ENCODE data around the gene NGB. TPM values are rescaled to one million over a fixed set of nuclear protein-coding genes. Genes with fewer than 3 reads are reported as not detected.

NGB gene
- total RNA-seq, 1 donor from 2014 or later, result not detected

DNA sequence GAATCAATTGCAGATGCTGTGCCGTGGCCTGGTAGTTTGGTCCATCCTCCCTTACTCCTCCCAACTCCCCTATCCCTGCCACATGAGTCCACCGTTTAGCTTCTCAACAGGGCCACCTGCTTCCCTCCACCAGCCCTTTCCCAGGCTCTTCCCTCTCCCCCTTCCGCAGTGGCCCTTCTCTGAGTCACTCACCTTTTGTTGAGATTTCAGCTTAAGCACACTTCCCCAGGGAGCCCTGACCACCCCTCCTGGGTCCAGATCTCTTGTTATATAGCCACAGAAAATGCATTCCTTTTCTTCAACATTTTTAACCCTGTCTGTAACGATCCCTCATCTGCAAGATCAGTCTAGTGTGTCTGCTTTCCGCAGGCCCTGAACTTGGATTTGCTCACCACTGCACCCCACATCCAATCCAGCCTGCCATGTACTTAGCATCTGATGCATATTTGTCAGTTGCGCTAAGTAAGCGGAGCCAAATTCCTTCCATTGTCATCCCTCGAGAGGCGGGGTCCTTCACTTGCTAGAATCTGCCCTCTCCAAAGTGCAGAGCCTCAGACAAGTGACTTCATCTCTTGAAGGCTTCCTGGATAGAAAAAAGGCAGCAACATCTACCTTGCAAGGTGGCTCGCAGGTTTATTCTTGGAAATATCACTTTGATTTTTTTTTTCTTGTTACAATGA lies 48.3 kb downstream of the NGB start:
- H3K27ac ChIP-seq, result no peak overlapping the region
- no peak for TF ChIP-seq CTCF (IDR thresholded peaks at IDR 0.05)
- peaks cover 7% of the 10 kb centered on the region for H3K27me3 ChIP-seq (ENCODE audit: low read depth)
- H3K36me3 ChIP-seq, result no peaks in the 10 kb centered on the region
- DNase-seq (no peak), ATAC-seq (no peak)
- intact Hi-C loops (cut with DNase I), result no loop called here
- H3K4me3 ChIP-seq, result no peak overlapping the region
- no peaks in the 10 kb centered on the region for H3K9me3 ChIP-seq
- no peaks in the 10 kb centered on the region for H3K4me1 ChIP-seq

GRCh38 chr14:77221241-77221871 lies 49.6 kb downstream of the NGB start:
- Histone ChIP-seq H3K4me1 (no peaks in the 10 kb centered on the region), H3K4me3 (no peak overlapping the region), H3K36me3 (no peaks in the 10 kb centered on the region), H3K9me3 (no peaks in the 10 kb centered on the region), H3K27ac (no peak overlapping the region), H3K27me3 (ENCODE audit: low read depth) (peaks cover 7% of the 10 kb centered on the region)
- intact Hi-C loops (cut with DNase I), result no loop called here
- DNase-seq (no peak), ATAC-seq (no peak)
- TF ChIP-seq CTCF (IDR thresholded peaks at IDR 0.05), result no peak

DNA sequence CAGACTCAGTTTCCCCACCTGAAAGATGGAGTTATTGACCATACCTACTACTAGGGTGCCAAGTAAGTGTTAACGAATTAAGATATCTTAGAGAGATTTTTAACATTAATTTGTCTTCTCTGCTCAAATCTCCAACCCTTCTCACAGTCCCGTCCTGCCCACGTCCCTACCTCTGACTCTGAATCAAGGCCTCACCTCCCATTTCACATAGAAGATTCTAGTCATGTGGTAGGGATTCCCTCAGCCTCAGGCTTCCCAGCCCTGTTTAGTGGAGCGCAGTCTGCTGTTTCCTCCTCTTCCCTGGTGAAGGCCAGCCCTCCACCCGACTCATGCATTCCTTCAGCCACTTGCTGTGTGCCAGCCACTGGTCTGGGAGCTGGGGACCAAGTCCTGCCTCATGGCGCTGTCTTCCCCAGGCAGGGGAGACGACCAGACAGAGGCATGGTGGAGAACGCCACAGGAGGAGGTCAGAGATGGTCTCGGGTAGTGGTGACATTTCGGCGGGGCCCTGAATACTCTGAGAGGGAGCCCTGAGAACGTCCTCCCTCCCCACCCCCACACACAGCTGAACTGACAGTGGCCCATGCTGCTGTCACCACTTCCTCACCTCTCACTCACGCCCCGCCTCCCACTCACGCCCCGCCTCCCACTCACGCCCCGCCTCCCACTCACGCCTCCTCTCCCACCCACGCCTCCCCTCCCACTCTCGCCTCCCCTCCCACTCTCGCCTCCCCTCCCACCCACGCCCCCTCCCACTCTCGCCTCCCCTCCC lies 50.6 kb downstream of the NGB start:
- Histone ChIP-seq H3K4me3 (no peak overlapping the region), H3K9me3 (no peaks in the 10 kb centered on the region), H3K27ac (no peak overlapping the region), H3K4me1 (no peaks in the 10 kb centered on the region), H3K36me3 (no peaks in the 10 kb centered on the region), H3K27me3 (ENCODE audit: low read depth) (peaks cover 7% of the 10 kb centered on the region)
- intact Hi-C loops (cut with DNase I), result no loop called here
- DNase-seq (no peak), ATAC-seq (no peak)
- TF ChIP-seq CTCF (IDR thresholded peaks at IDR 0.05), result no peak

DNA sequence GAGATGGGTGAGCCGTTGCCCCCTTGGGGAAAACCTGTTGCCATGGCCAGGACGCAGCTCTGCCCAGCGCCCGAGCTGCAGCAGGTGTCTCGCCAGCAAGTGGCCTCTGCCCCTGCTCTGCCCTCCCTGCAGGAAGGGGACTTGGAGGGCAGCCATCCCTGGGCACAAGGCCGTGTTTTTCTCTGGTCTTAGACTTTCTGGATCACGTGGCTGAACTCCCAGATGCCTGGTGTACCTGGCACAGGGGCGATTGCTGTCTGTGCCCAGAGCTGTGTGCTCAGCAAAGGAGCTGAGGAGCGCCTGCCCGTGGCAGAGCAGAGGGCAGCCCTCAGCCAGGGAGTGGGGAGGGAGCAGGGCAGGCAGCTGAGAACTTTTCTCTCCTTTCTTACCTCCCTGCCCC lies 51.4 kb downstream of the NGB start:
- ATAC-seq, result no peak
- H3K36me3 ChIP-seq, result no peaks in the 10 kb centered on the region
- H3K4me1 ChIP-seq, result no peaks in the 10 kb centered on the region
- TF ChIP-seq CTCF (IDR thresholded peaks at IDR 0.05), result no peak
- H3K27me3 ChIP-seq (ENCODE audit: low read depth), result peaks cover 7% of the 10 kb centered on the region
- no peak overlapping the region for H3K4me3 ChIP-seq
- intact Hi-C loops (cut with DNase I), result no loop called here
- no peak for DNase-seq
- H3K9me3 ChIP-seq, result no peaks in the 10 kb centered on the region
- H3K27ac ChIP-seq, result no peak overlapping the region

DNA sequence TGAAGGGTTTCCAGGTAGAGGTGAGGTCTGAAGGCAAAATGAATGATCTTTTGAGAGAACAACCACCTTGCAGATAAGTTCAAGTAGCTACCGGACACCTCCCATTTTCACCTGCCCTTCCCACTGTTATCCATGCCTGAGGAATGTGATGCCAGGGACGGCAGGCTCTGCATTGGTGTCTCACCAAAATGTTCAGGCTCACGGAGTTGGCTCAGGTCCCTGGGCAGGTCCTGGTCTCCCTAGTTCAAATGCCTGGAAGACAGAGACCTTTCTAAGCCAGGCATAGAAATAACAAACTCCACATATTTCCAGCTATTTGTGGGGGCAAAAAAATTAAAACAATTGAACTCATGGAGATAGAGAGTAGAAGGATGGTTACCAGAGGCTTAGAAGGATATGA lies 53.5 kb downstream of the NGB start:
- no peak overlapping the region for H3K27ac ChIP-seq
- DNase-seq, result no peak
- H3K4me3 ChIP-seq, result no peak overlapping the region
- intact Hi-C loops (cut with DNase I), result no loop called here
- no peaks in the 10 kb centered on the region for H3K36me3 ChIP-seq
- TF ChIP-seq CTCF (IDR thresholded peaks at IDR 0.05), result no peak
- no peaks in the 10 kb centered on the region for H3K9me3 ChIP-seq
- ATAC-seq, result no peak
- H3K4me1 ChIP-seq, result no peaks in the 10 kb centered on the region
- peaks cover 7% of the 10 kb centered on the region for H3K27me3 ChIP-seq (ENCODE audit: low read depth)

Small RNA genes within 50 kb of the gene (microRNA-seq; reads per million reads assigned to microRNA genes)
- not detected for gene MIR1260A (ENCODE audit: borderline number of aligned reads)

Other genes with a start within 250 kb of the NGB start
- 44.3 TPM for gene IRF2BPL, start 242.5 kb downstream of the NGB start, total RNA-seq
- gene CIPC, start 172.9 kb downstream of the NGB start, total RNA-seq, result 28.4 TPM
- not detected for gene ZDHHC22, start 129.4 kb downstream of the NGB start, total RNA-seq
- gene TMEM63C, start 89.4 kb downstream of the NGB start, total RNA-seq, result 0.27 TPM
- 23.5 TPM for gene POMT2, start 49.7 kb upstream of the NGB start, total RNA-seq
- 12.5 TPM for gene GSTZ1, start 49.8 kb upstream of the NGB start, total RNA-seq
- gene TMED8, start 105.9 kb upstream of the NGB start, total RNA-seq, result 12.1 TPM
- gene SAMD15, start 106.2 kb upstream of the NGB start, total RNA-seq, result 2.8 TPM
- 0.77 TPM for gene NOXRED1, start 152.3 kb upstream of the NGB start, total RNA-seq
- 18.4 TPM for gene VIPAS39, start 186.4 kb upstream of the NGB start, total RNA-seq
- gene AHSA1, start 186.9 kb upstream of the NGB start, total RNA-seq, result 122 TPM
- not detected for gene ISM2, start 227.6 kb upstream of the NGB start, total RNA-seq

Measured in lower lobe of right lung (tissue), 2 donors.